Tibial nerve (tissue), 4 donors: ENCODE measurements around the gene TBC1D4.

Source experiments
- CTCF ChIP-seq, 5 experiments: fragments of 200-600 bp in 3 of 5; fragments of 450-650 bp in 2 of 5; sonication (generic) in 3 of 5; IDR thresholded peaks; one replicate each; pipeline ENCODE4 v1.5.1; 2016 to 2019; ENCODE audit warnings: antibody characterized with exemption in 5 of 5, mild to moderate bottlenecking in 3 of 5, moderate library complexity in 2 of 5
- EP300 ChIP-seq, 2 donors: sonication (generic); formaldehyde crosslinking; IDR thresholded peaks; one replicate each; pipeline ENCODE4 v1.6.1; 2017; ENCODE audit warnings: antibody characterized with exemption in 2 of 2, mild to moderate bottlenecking in 1 of 2

- TF ChIP-seq EP300 (IDR thresholded peaks at IDR 0.05) (no peak), CTCF (IDR thresholded peaks at IDR 0.05) (no peak)
Observed at GRCh38 chr13:75359266-75359665, 122.7 kb downstream of the TBC1D4 start.
